ENCODE data around the gene GNPTG. TPM values are rescaled to one million over a fixed set of nuclear protein-coding genes. Genes with fewer than 3 reads are reported as not detected.
A peak's percentile ranks its signal among the peaks of the same experiment; 100 is the strongest.

Gene GNPTG
- total and polyA plus RNA-seq, 8 donors, result 30.0 to 87.9 (median 41.5) TPM

- TF ChIP-seq POLR2A (IDR thresholded peaks at IDR 0.05) (no peak), POLR2AphosphoS5 (IDR thresholded peaks at IDR 0.05) (no peak), EP300 (IDR thresholded peaks at IDR 0.05) (no peak), CTCF (IDR thresholded peaks at IDR 0.05) (no peak)
- intact Hi-C loops (cut with DNase I; ENCODE audit: low total_unique reads), result no loop called here
- Histone ChIP-seq H3K27me3 (no peaks in the 10 kb centered on the region), H3K9me3 (no peaks in the 10 kb centered on the region), H3K4me1 (peaks cover 18 to 55% (median 51%) of the 10 kb centered on the region in 4 donors), H3K27ac (peak overlapping the region in 3 of 5 donors; percentile 79 to 88 (median 81)), H3K36me3 (peaks cover 20 to 34% (median 33%) of the 10 kb centered on the region in 4 donors), H3K4me3 (peak overlapping the region; percentile 86 to 100 (median 98))
- WGBS, 5 donors, result 70 to 82% (median 78%) methylated on average over 18 to 19 of the region's 19 CpGs
- no peak for DNase-seq
Measured at GRCh38 chr16:1350691-1351090, 1.0 kb upstream of the GNPTG start.

GRCh38 chr16:1351215-1351581, 533 bp upstream of the GNPTG start:
- DNase-seq, result no peak
- 0 to 1% (median 1%) methylated on average over 12 to 35 of the region's 35 CpGs for WGBS, 5 donors
- H3K9me3 ChIP-seq, result no peaks in the 10 kb centered on the region
- H3K27me3 ChIP-seq, result no peaks in the 10 kb centered on the region
- intact Hi-C loops (cut with DNase I; ENCODE audit: low total_unique reads), result no loop called here
- TF ChIP-seq CTCF (IDR thresholded peaks at IDR 0.05) (no peak), POLR2AphosphoS5 (IDR thresholded peaks at IDR 0.05) (no peak), POLR2A (IDR thresholded peaks at IDR 0.05) (no peak), EP300 (IDR thresholded peaks at IDR 0.05) (no peak)
- peaks cover 18 to 60% (median 56%) of the 10 kb centered on the region in 4 donors for H3K4me1 ChIP-seq
- peak overlapping the region; percentile 86 to 100 (median 98) for H3K4me3 ChIP-seq
- peak overlapping the region in 4 of 5 donors; percentile 60 to 88 (median 80) for H3K27ac ChIP-seq
- H3K36me3 ChIP-seq, result peaks cover 20 to 34% (median 33%) of the 10 kb centered on the region in 4 donors

GRCh38 chr16:1354815-1355540, 3.2 kb downstream of the GNPTG start:
- intact Hi-C loops (cut with DNase I; ENCODE audit: low total_unique reads), result no loop called here
- Histone ChIP-seq H3K4me1 (peaks cover 18 to 75% (median 57%) of the 10 kb centered on the region in 4 donors), H3K9me3 (no peaks in the 10 kb centered on the region), H3K36me3 (peaks cover 5 to 30% (median 26%) of the 10 kb centered on the region in 4 donors), H3K4me3 (no peak overlapping the region), H3K27ac (no peak overlapping the region), H3K27me3 (no peaks in the 10 kb centered on the region)
- WGBS, 5 donors, result 81 to 84% (median 83%) methylated on average over 35 to 49 of the region's 49 CpGs
- no peak for TF ChIP-seq POLR2AphosphoS5 (IDR thresholded peaks at IDR 0.05)
- TF ChIP-seq POLR2A (IDR thresholded peaks at IDR 0.05), result no peak
- TF ChIP-seq CTCF (IDR thresholded peaks at IDR 0.05), result no peak
- TF ChIP-seq EP300 (IDR thresholded peaks at IDR 0.05), result no peak
- no peak for DNase-seq

- Histone ChIP-seq H3K36me3 (peaks cover 5 to 30% (median 27%) of the 10 kb centered on the region in 4 donors), H3K9me3 (no peaks in the 10 kb centered on the region), H3K4me1 (peaks cover 14 to 69% (median 51%) of the 10 kb centered on the region in 4 donors), H3K4me3 (no peak overlapping the region), H3K27ac (no peak overlapping the region), H3K27me3 (no peaks in the 10 kb centered on the region)
- TF ChIP-seq POLR2AphosphoS5 (IDR thresholded peaks at IDR 0.05) (no peak), EP300 (IDR thresholded peaks at IDR 0.05) (no peak), POLR2A (IDR thresholded peaks at IDR 0.05) (no peak), CTCF (IDR thresholded peaks at IDR 0.05) (no peak)
- DNase-seq, result no peak
- intact Hi-C loops (cut with DNase I; ENCODE audit: low total_unique reads), result no loop called here
- 82 to 92% (median 83%) methylated on average over 6 to 15 of the region's 15 CpGs for WGBS, 5 donors
Measured at GRCh38 chr16:1355591-1355990, 3.9 kb downstream of the GNPTG start.
